ENCODE data around the gene CACNA1S. TPM values are rescaled to one million over a fixed set of nuclear protein-coding genes. Genes with fewer than 3 reads are reported as not detected.

CACNA1S gene
- total RNA-seq, 1 experiment from 2014 or later, result not detected

DNA sequence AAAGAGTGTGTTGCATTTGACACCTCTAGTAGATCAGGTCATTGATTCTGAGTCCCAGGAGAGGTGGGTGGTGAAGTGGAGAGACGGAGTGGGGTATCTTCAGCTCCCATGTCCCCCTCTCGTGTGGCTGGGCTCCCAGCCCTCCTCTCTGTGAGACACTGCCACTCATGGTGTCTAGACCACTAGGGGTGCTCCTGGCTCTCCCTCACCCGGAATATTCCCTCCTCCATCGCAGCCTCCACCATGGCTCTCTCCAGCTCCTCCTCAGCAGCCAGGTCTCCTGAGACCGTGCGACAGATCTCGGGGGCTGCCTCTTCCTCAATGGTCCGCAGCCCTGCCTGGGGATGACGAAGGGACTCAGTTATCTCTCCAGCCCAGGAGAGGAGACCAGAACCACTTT, 68.1 kb downstream of the CACNA1S start:
- no TSS peak for BruUV-seq (replicated peaks)

DNA sequence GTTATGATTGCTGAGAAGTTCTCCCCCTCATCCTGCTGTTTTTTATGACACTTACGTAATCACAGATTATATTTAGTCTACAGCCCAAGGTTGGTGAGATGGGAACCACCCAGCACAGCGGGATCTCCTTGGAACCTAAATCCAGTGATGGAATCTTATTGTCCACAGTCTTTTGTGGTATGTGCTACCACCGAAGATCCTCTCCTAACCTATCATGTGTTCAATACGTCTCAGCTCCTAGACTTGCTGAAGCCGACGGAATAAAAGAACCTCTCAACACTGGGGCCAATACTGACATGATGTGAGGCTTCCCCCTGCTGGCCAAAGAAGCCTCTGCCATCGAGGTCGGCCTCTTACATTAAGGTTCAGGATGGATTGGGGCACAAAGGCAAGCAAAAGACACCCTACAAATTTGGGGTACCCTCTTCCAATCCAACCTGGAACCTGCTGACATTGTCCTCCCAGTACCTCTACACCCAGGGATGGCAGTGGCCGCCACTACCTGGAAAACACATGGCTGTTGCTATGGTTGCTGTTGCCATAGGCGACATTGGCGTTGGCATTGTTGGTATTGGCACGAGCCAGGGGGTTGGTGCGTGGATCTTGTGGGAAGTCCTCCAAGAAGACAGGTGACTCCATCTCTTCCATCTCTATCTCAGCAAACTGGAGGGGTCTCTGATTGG, 69.3 kb downstream of the CACNA1S start:
- DNase-seq (ENCODE audit: low spot score), result peak; percentile 82
- no TSS peak for BruUV-seq (replicated peaks)
- Histone ChIP-seq H3K27ac (ENCODE audit: low read depth, low read length, poor library complexity, severe bottlenecking) (no peak overlapping the region), H3K4me1 (ENCODE audit: insufficient read depth, low read length, poor library complexity, severe bottlenecking) (no peaks in the 10 kb centered on the region), H3K27me3 (replicated peaks; ENCODE audit: insufficient read depth, low read depth, low read length, poor library complexity) (no peaks in the 10 kb centered on the region), H3K36me3 (ENCODE audit: insufficient read depth, low read length, poor library complexity, severe bottlenecking) (no peaks in the 10 kb centered on the region), H3K9me3 (ENCODE audit: low read depth, low read length, poor library complexity, severe bottlenecking) (no peaks in the 10 kb centered on the region), H3K4me3 (ENCODE audit: low read depth, low read length, poor library complexity, severe bottlenecking) (no peak overlapping the region)
- ChIA-PET CTCF (interaction anchor here (0.5 to 1.4 kb wide), 8 partner anchors 50 to 1476 kb away, joined by 3 to 17 read pairs (median 4); no protein-coding TSS in a partner anchor), POLR2A (ENCODE audit: low non-redundant PET) (no interaction called here)
- intact Hi-C loops (cut with micrococcal nuclease; ENCODE audit: unreplicated experiment), result loop anchor here (1.0 to 5.0 kb wide), 3 partner anchors 64 to 486 kb away; no protein-coding TSS in a partner anchor
- TF ChIP-seq, protein P1, sequence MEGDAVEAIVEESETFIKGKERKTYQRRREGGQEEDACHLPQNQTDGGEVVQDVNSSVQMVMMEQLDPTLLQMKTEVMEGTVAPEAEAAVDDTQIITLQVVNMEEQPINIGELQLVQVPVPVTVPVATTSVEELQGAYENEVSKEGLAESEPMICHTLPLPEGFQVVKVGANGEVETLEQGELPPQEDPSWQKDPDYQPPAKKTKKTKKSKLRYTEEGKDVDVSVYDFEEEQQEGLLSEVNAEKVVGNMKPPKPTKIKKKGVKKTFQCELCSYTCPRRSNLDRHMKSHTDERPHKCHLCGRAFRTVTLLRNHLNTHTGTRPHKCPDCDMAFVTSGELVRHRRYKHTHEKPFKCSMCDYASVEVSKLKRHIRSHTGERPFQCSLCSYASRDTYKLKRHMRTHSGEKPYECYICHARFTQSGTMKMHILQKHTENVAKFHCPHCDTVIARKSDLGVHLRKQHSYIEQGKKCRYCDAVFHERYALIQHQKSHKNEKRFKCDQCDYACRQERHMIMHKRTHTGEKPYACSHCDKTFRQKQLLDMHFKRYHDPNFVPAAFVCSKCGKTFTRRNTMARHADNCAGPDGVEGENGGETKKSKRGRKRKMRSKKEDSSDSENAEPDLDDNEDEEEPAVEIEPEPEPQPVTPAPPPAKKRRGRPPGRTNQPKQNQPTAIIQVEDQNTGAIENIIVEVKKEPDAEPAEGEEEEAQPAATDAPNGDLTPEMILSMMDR (conservative IDR thresholded peaks at IDR 0.05; ENCODE audit: low read depth, low read length), result peak; percentile 96
- TF ChIP-seq EZH2 (IDR thresholded peaks at IDR 0.05; ENCODE audit: borderline replicate concordance, low read depth, low read length, poor library complexity, severe bottlenecking), result no peak

More for the DNA sequence above, 68.1 kb downstream of the CACNA1S start:
- H3K27ac ChIP-seq (ENCODE audit: low read depth, low read length, poor library complexity, severe bottlenecking), result no peak overlapping the region
- no peaks in the 10 kb centered on the region for H3K36me3 ChIP-seq (ENCODE audit: insufficient read depth, low read length, poor library complexity, severe bottlenecking)
- no peaks in the 10 kb centered on the region for H3K9me3 ChIP-seq (ENCODE audit: low read depth, low read length, poor library complexity, severe bottlenecking)
- H3K4me3 ChIP-seq (ENCODE audit: low read depth, low read length, poor library complexity, severe bottlenecking), result no peak overlapping the region
- ChIA-PET POLR2A (ENCODE audit: low non-redundant PET) (no interaction called here), CTCF (no interaction called here)
- peaks cover 6% of the 10 kb centered on the region for H3K27me3 ChIP-seq (replicated peaks; ENCODE audit: insufficient read depth, low read depth, low read length, poor library complexity)
- H3K4me1 ChIP-seq (ENCODE audit: insufficient read depth, low read length, poor library complexity, severe bottlenecking), result no peaks in the 10 kb centered on the region
- DNase-seq (ENCODE audit: low spot score), result no peak
- TF ChIP-seq, protein P1 (conservative IDR thresholded peaks at IDR 0.05; ENCODE audit: low read depth, low read length), result no peak
- TF ChIP-seq EZH2 (IDR thresholded peaks at IDR 0.05; ENCODE audit: borderline replicate concordance, low read depth, low read length, poor library complexity, severe bottlenecking), result no peak
- intact Hi-C loops (cut with micrococcal nuclease; ENCODE audit: unreplicated experiment), result loop anchor here (5.0 kb wide), 2 partner anchors 417 to 487 kb away; no protein-coding TSS in a partner anchor

DNA sequence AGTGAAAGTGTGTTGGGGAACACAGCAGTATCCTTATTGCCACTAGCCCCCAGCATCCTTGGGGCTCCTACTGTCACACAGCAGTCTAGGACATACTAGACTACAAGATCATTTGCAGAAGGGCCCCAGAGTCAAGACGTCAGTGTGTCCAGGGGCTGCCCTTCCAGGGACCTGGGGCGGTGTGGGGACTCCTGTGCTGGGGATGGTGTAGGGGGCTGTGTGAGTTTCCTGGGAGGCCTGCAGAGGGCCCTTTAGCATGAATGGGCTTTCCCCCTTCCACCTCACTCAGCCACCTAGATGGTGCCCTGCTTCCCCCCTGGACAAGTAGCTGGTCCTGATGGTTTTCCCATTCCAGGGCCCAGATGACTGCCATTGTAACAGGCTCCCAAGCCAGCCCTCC, 71.2 kb downstream of the CACNA1S start:
- POLR2A ChIA-PET (ENCODE audit: low non-redundant PET), result no interaction called here
- no peak for DNase-seq (ENCODE audit: low spot score)
- no peak overlapping the region for H3K4me3 ChIP-seq (ENCODE audit: low read depth, low read length, poor library complexity, severe bottlenecking)
- TF ChIP-seq, protein P1 (conservative IDR thresholded peaks at IDR 0.05; ENCODE audit: low read depth, low read length), result no peak
- no peak for TF ChIP-seq EZH2 (IDR thresholded peaks at IDR 0.05; ENCODE audit: borderline replicate concordance, low read depth, low read length, poor library complexity, severe bottlenecking)
- no peaks in the 10 kb centered on the region for H3K27me3 ChIP-seq (replicated peaks; ENCODE audit: insufficient read depth, low read depth, low read length, poor library complexity)
- intact Hi-C loops (cut with micrococcal nuclease; ENCODE audit: unreplicated experiment), result loop anchor here (5.0 kb wide), 2 partner anchors 414 to 484 kb away; no protein-coding TSS in a partner anchor
- no peaks in the 10 kb centered on the region for H3K36me3 ChIP-seq (ENCODE audit: insufficient read depth, low read length, poor library complexity, severe bottlenecking)
- CTCF ChIA-PET, result no interaction called here
- BruUV-seq (replicated peaks), result no TSS peak
- no peak overlapping the region for H3K27ac ChIP-seq (ENCODE audit: low read depth, low read length, poor library complexity, severe bottlenecking)
- H3K4me1 ChIP-seq (ENCODE audit: insufficient read depth, low read length, poor library complexity, severe bottlenecking), result no peaks in the 10 kb centered on the region
- H3K9me3 ChIP-seq (ENCODE audit: low read depth, low read length, poor library complexity, severe bottlenecking), result no peaks in the 10 kb centered on the region

Measured in A673 (cell line).